Neuronal stem cell (in vitro differentiated cells): ENCODE results near the gene NOS1AP.

Experiments used
- DNase-seq: peaks from one replicate; pipeline ENCODE4 v3.0.0-alpha.2; 2013; ENCODE audit warnings: low spot score
- H2AFZ ChIP-seq: one replicate; pipeline ENCODE4 v1.6.1; 2013; ENCODE audit warnings: mild to moderate bottlenecking, low read length, inconsistent platforms
- H2AK5ac ChIP-seq: 2 replicates; pipeline ENCODE4 v1.6.1; 2013; ENCODE audit warnings: low read depth, mild to moderate bottlenecking, inconsistent platforms, low read length, moderate library complexity, mixed read lengths
- H2BK120ac ChIP-seq: 2 replicates; pipeline ENCODE4 v1.6.1; 2013; ENCODE audit warnings: low read depth, mild to moderate bottlenecking, inconsistent platforms, low read length, moderate library complexity, mixed read lengths
- H2BK12ac ChIP-seq: one replicate; pipeline ENCODE4 v1.6.1; 2013; ENCODE audit warnings: low read length, inconsistent platforms
- H2BK15ac ChIP-seq: 2 replicates; pipeline ENCODE4 v1.6.1; 2013; ENCODE audit warnings: mild to moderate bottlenecking, low read length, inconsistent platforms, mixed read lengths
- H2BK5ac ChIP-seq: one replicate; pipeline ENCODE4 v1.6.1; 2013; ENCODE audit warnings: inconsistent platforms, mild to moderate bottlenecking, low read length, moderate library complexity
- H3K14ac ChIP-seq: one replicate; pipeline ENCODE4 v1.6.1; 2013; ENCODE audit warnings: low read length, inconsistent platforms
- H3K18ac ChIP-seq: 2 replicates; pipeline ENCODE4 v1.6.1; 2013; ENCODE audit warnings: low read length, inconsistent platforms
- H3K23ac ChIP-seq: 2 replicates; pipeline ENCODE4 v1.6.1; 2013; ENCODE audit warnings: low read depth, mild to moderate bottlenecking, mixed read lengths, low read length, inconsistent platforms; ENCODE audit not compliant: poor library complexity
- H3K27ac ChIP-seq: replicated peaks from 3 replicates; pipeline ENCODE4 v1.5.1; 2013; ENCODE audit warnings: low read length, inconsistent platforms
- H3K27me3 ChIP-seq, 3 experiments: 2 replicates each; pipeline ENCODE4 v1.6.1; 2013; ENCODE audit warnings: low read length in 3 of 3, mild to moderate bottlenecking in 2 of 3, inconsistent platforms in 1 of 3, low read depth in 1 of 3, mixed read lengths in 1 of 3, moderate library complexity in 1 of 3; ENCODE audit not compliant: control insufficient read depth in 3 of 3, insufficient read depth in 3 of 3
- H3K36me3 ChIP-seq, 2 donors: replicated peaks in 1 of 2; 2 replicates each; pipeline ENCODE4 v1.6.1; 2013; ENCODE audit warnings: low read length in 2 of 2; ENCODE audit not compliant: control insufficient read depth in 2 of 2, insufficient read depth in 2 of 2
- H3K4ac ChIP-seq: 2 replicates; pipeline ENCODE4 v1.6.1; 2013; ENCODE audit warnings: inconsistent platforms, mild to moderate bottlenecking, low read length, moderate library complexity
- H3K4me1 ChIP-seq, 2 donors: 1 replicate in 1 of 2; 2 replicates in 1 of 2; pipeline ENCODE4 v1.6.1; 2013; ENCODE audit warnings: low read length in 2 of 2, low read depth in 1 of 2; ENCODE audit not compliant: control insufficient read depth in 2 of 2, insufficient read depth in 1 of 2
- H3K4me2 ChIP-seq: one replicate; pipeline ENCODE4 v1.6.1; 2013; ENCODE audit warnings: mild to moderate bottlenecking, low read length, inconsistent platforms; ENCODE audit not compliant: insufficient read depth, poor library complexity, severe bottlenecking
- H3K4me3 ChIP-seq, 2 donors: 2 replicates each; pipeline ENCODE4 v1.5.1; 2013; ENCODE audit warnings: low read length in 2 of 2, mild to moderate bottlenecking in 2 of 2, inconsistent platforms in 1 of 2, moderate library complexity in 1 of 2
- H3K79me1 ChIP-seq: one replicate; pipeline ENCODE4 v1.6.1; 2013; ENCODE audit warnings: low read depth, mild to moderate bottlenecking, inconsistent platforms, low read length, moderate library complexity
- H3K9ac ChIP-seq: one replicate; pipeline ENCODE4 v1.6.1; 2013; ENCODE audit warnings: mild to moderate bottlenecking, low read depth, low read length, inconsistent platforms; ENCODE audit not compliant: poor library complexity
- H3K9me3 ChIP-seq, 2 donors: replicated peaks in 1 of 2; 2 replicates each; pipeline versions ENCODE3 to v1.6.1; 2013; ENCODE audit warnings: low read length in 2 of 2, mild to moderate bottlenecking in 2 of 2, inconsistent platforms in 1 of 2, low read depth in 1 of 2, mixed read lengths in 1 of 2, moderate library complexity in 1 of 2; ENCODE audit not compliant: control insufficient read depth in 2 of 2, insufficient read depth in 1 of 2
- H4K8ac ChIP-seq: one replicate; pipeline ENCODE4 v1.6.1; 2013; ENCODE audit warnings: low read depth, mild to moderate bottlenecking, inconsistent platforms, low read length, moderate library complexity
- H4K91ac ChIP-seq: one replicate; pipeline ENCODE4 v1.6.1; 2013; ENCODE audit warnings: low read length, low read depth, mild to moderate bottlenecking, inconsistent platforms; ENCODE audit not compliant: poor library complexity
- WGBS, 2 donors: extraction: QIAGEN DNeasy Blood & Tissue Kit; methylation state at CpG; one replicate each; pipeline ENCODE4 v1.1.7; 2013; ENCODE audit warnings: missing lambda C conversion rate in 2 of 2, mixed read lengths in 1 of 2; ENCODE audit not compliant: insufficient read length in 2 of 2, insufficient replicate concordance in 1 of 2; ENCODE audit errors: extremely low coverage in 2 of 2; 5-methylcytosine and 5-hydroxymethylcytosine counted together

NOS1AP gene

DNA sequence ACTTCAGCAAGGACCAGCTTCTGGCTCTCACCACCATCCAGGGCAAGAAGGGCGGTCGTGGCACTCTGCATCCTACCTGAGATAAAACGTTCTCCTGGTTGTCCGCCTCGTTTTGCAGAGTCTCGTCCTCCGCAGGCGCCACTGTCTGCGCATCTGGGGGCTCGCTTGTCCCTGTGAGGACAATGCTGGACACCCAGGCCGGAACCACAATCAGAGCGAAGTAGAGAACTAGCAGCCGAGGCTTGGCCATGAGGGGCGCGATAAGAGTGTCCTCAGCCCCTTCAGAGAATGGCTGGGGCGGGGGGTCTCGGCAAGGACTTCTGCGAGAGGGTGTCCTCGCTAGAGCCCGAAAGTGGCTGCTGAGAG lies 46.3 kb upstream of the NOS1AP start:
- H3K4me1 ChIP-seq = peaks cover 2 to 9% of the 10 kb centered on the region in 2 donors
- H2AFZ ChIP-seq = peak overlapping the region; percentile 100
- H2BK120ac ChIP-seq = peak overlapping the region; percentile 42
- no CpG with 5 or more reads among the region's 20 CpGs for WGBS, 2 donors
- peak overlapping the region; percentile 89 for H3K23ac ChIP-seq
- H3K27ac ChIP-seq = no peak overlapping the region
- H3K27me3 ChIP-seq = peaks cover 0 to 27% (median 13%) of the 10 kb centered on the region in 3 experiments
- peaks cover 0 to 6% of the 10 kb centered on the region in 2 donors for H3K9me3 ChIP-seq
- H3K9ac ChIP-seq = peak overlapping the region; percentile 91
- H3K4me2 ChIP-seq = peak overlapping the region; percentile 88
- H3K36me3 ChIP-seq = no peaks in the 10 kb centered on the region
- peak overlapping the region; percentile 68 to 93 for H3K4me3 ChIP-seq
- H4K8ac ChIP-seq = no peak overlapping the region
- H2BK12ac ChIP-seq = peak overlapping the region; percentile 47
- no peak for DNase-seq
- no peak overlapping the region for H3K4ac ChIP-seq
- peak overlapping the region; percentile 14 for H2BK15ac ChIP-seq
- H3K18ac ChIP-seq = peak overlapping the region; percentile 96
- no peaks in the 10 kb centered on the region for H3K79me1 ChIP-seq
- peak overlapping the region; percentile 92 for H3K14ac ChIP-seq
- no peak overlapping the region for H2BK5ac ChIP-seq
- no peak overlapping the region for H2AK5ac ChIP-seq
- no peak overlapping the region for H4K91ac ChIP-seq

- peak; percentile 73 for DNase-seq
- no peak within 1 kb of the TSS for H3K27ac ChIP-seq
- peak within 1 kb of the TSS; percentile 14 for H2BK15ac ChIP-seq
- peak within 1 kb of the TSS; percentile 42 for H2BK120ac ChIP-seq
- peaks cover 0 to 34% (median 13%) of the 10 kb centered on the region in 3 experiments for H3K27me3 ChIP-seq
- no peak within 1 kb of the TSS for H4K8ac ChIP-seq
- peaks cover 0 to 6% of the 10 kb centered on the region in 2 donors for H3K9me3 ChIP-seq
- H3K4ac ChIP-seq = no peak within 1 kb of the TSS
- no peaks in the 10 kb centered on the region for H3K79me1 ChIP-seq
- peaks cover 2 to 9% of the 10 kb centered on the region in 2 donors for H3K4me1 ChIP-seq
- no peaks in the 10 kb centered on the region for H3K36me3 ChIP-seq
- peak within 1 kb of the TSS; percentile 91 for H3K9ac ChIP-seq
- no peak within 1 kb of the TSS for H2AK5ac ChIP-seq
- peak within 1 kb of the TSS; percentile 47 for H2BK12ac ChIP-seq
- no peak within 1 kb of the TSS for H2BK5ac ChIP-seq
- peak within 1 kb of the TSS; percentile 68 to 93 for H3K4me3 ChIP-seq
- peak within 1 kb of the TSS; percentile 100 for H2AFZ ChIP-seq
- peak within 1 kb of the TSS; percentile 96 for H3K18ac ChIP-seq
- no peak within 1 kb of the TSS for H4K91ac ChIP-seq
- H3K23ac ChIP-seq = peak within 1 kb of the TSS; percentile 89
- H3K14ac ChIP-seq = peak within 1 kb of the TSS; percentile 92
- H3K4me2 ChIP-seq = peak within 1 kb of the TSS; percentile 88
- WGBS, 2 donors = no CpG with 5 or more reads among the region's 85 CpGs
Measured at GRCh38 chr1:162023547-162024501, 45.7 kb upstream of the NOS1AP start, which contains the start of gene OLFML2B. Gene OLFML2B (minus strand): TSS chr1:162023869. CDS start chr1:162023430, 439 bp downstream.

GRCh38 chr1:162025541-162025940 lies 44.0 kb upstream of the NOS1AP start:
- H3K9me3 ChIP-seq = peaks cover 0 to 6% of the 10 kb centered on the region in 2 donors
- no peak overlapping the region for H3K4me3 ChIP-seq
- H4K8ac ChIP-seq = no peak overlapping the region
- H2AK5ac ChIP-seq = no peak overlapping the region
- H3K18ac ChIP-seq = no peak overlapping the region
- peaks cover 2 to 9% of the 10 kb centered on the region in 2 donors for H3K4me1 ChIP-seq
- no peak overlapping the region for H2BK120ac ChIP-seq
- no peak overlapping the region for H3K23ac ChIP-seq
- no peak overlapping the region for H2BK5ac ChIP-seq
- H3K36me3 ChIP-seq = no peaks in the 10 kb centered on the region
- H3K27me3 ChIP-seq = peaks cover 0 to 41% (median 13%) of the 10 kb centered on the region in 3 experiments
- H2BK12ac ChIP-seq = no peak overlapping the region
- no peaks in the 10 kb centered on the region for H3K79me1 ChIP-seq
- WGBS, 2 donors = no CpG with 5 or more reads among the region's 2 CpGs
- no peak overlapping the region for H3K9ac ChIP-seq
- H2AFZ ChIP-seq = no peak overlapping the region
- no peak overlapping the region for H4K91ac ChIP-seq
- no peak overlapping the region for H3K27ac ChIP-seq
- no peak overlapping the region for H3K4ac ChIP-seq
- H2BK15ac ChIP-seq = no peak overlapping the region
- H3K4me2 ChIP-seq = no peak overlapping the region
- no peak overlapping the region for H3K14ac ChIP-seq
- no peak for DNase-seq

DNA sequence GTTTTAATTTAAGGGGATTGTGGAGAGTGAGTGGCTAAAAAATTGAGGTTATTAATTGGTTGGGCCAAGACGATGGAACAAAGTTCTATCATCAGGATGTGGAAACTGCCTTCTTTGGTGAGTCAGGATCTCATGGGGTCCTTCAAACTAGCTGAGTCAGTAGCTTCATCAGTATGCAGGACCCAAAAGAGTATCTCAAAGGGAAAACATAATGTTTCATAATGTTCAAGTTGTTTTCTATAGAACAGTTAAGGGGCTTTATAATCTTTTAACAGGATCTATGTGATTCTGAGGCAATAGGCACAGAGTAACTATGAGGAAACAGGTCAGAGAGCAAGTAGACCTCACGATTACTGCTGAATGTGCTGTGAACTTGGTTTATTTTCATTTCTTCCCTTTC lies 42.6 kb upstream of the NOS1AP start:
- H4K91ac ChIP-seq = no peak overlapping the region
- H3K14ac ChIP-seq = no peak overlapping the region
- no peak overlapping the region for H3K4me2 ChIP-seq
- peaks cover 0 to 55% (median 13%) of the 10 kb centered on the region in 3 experiments for H3K27me3 ChIP-seq
- H3K27ac ChIP-seq = no peak overlapping the region
- no peak overlapping the region for H2AFZ ChIP-seq
- no peak overlapping the region for H2BK5ac ChIP-seq
- H3K9me3 ChIP-seq = peaks cover 0 to 6% of the 10 kb centered on the region in 2 donors
- H3K4ac ChIP-seq = no peak overlapping the region
- H3K4me3 ChIP-seq = no peak overlapping the region
- H2BK12ac ChIP-seq = no peak overlapping the region
- H3K79me1 ChIP-seq = no peaks in the 10 kb centered on the region
- H3K4me1 ChIP-seq = peaks cover 2 to 6% of the 10 kb centered on the region in 2 donors
- H2BK15ac ChIP-seq = no peak overlapping the region
- no peak overlapping the region for H2BK120ac ChIP-seq
- H3K18ac ChIP-seq = no peak overlapping the region
- WGBS, 2 donors = 100% methylated on average over 1 of the region's 2 CpGs; no CpG with 5 or more reads in 1 of the 2 donors
- no peaks in the 10 kb centered on the region for H3K36me3 ChIP-seq
- H3K23ac ChIP-seq = no peak overlapping the region
- no peak for DNase-seq
- H4K8ac ChIP-seq = no peak overlapping the region
- no peak overlapping the region for H3K9ac ChIP-seq
- H2AK5ac ChIP-seq = no peak overlapping the region
